Spleen (tissue), 11 donors: ENCODE data around the gene RNF111. TPM values are rescaled to one million over a fixed set of nuclear protein-coding genes. Genes with fewer than 3 reads are reported as not detected.

Source experiments
- DNase-seq: peaks from one replicate; pipeline ENCODE4 v3.0.0-alpha.2; 2020
- H3K27ac ChIP-seq, 8 donors: fragments of 200-600 bp; sonication (generic) in 7 of 8; 1 replicate in 4 of 8; 2 replicates in 4 of 8; pipeline versions ENCODE4 v1.5.0 to v1.8.0; 2016 to 2021; ENCODE audit warnings: inconsistent platforms in 4 of 8, mild to moderate bottlenecking in 4 of 8, moderate library complexity in 1 of 8
- H3K27me3 ChIP-seq, 7 donors: fragments of 200-600 bp; sonication (generic) in 6 of 7; replicated peaks in 1 of 7; 1 replicate in 4 of 7; 2 replicates in 3 of 7; pipeline versions ENCODE4 v1.5.0 to v1.8.0; 2016 to 2021; ENCODE audit warnings: inconsistent platforms in 3 of 7, mild to moderate bottlenecking in 1 of 7
- H3K36me3 ChIP-seq, 6 donors: fragments of 200-600 bp; sonication (generic) in 5 of 6; 1 replicate in 4 of 6; 2 replicates in 2 of 6; pipeline versions ENCODE4 v1.5.0 to v1.8.0; 2016 to 2021; ENCODE audit warnings: inconsistent platforms in 2 of 6
- H3K4me1 ChIP-seq, 6 donors: fragments of 200-600 bp; sonication (generic) in 5 of 6; 1 replicate in 3 of 6; 2 replicates in 3 of 6; pipeline versions ENCODE4 v1.5.0 to v1.8.0; 2016 to 2021; ENCODE audit warnings: inconsistent platforms in 3 of 6
- H3K4me3 ChIP-seq, 8 donors: fragments of 200-600 bp; sonication (generic) in 7 of 8; 1 replicate in 4 of 8; 2 replicates in 4 of 8; pipeline versions ENCODE4 v1.5.0 to v1.8.0; 2016 to 2021; ENCODE audit warnings: inconsistent platforms in 4 of 8, mild to moderate bottlenecking in 4 of 8, moderate library complexity in 2 of 8
- H3K9me3 ChIP-seq, 8 donors: fragments of 200-600 bp; sonication (generic) in 7 of 8; 1 replicate in 4 of 8; 2 replicates in 4 of 8; pipeline versions ENCODE4 v1.5.0 to v1.8.0; 2016 to 2021; ENCODE audit warnings: inconsistent platforms in 4 of 8
- CTCF ChIP-seq, 11 experiments: fragments of 200-600 bp in 7 of 11; fragments of 450-650 bp in 4 of 11; sonication (generic) in 4 of 11; IDR thresholded peaks in 8 of 11; conservative IDR thresholded peaks in 3 of 11; 1 replicate in 7 of 11; 2 replicates in 4 of 11; pipeline versions ENCODE4 v1.4.0 to v1.8.0; 2016 to 2021; ENCODE audit warnings: antibody characterized with exemption in 11 of 11, inconsistent platforms in 4 of 11, mild to moderate bottlenecking in 1 of 11
- POLR2A ChIP-seq, 3 donors: fragments of 450-650 bp; IDR thresholded peaks; one replicate each; pipeline ENCODE4 v1.5.1; 2017; ENCODE audit warnings: antibody characterized with exemption in 3 of 3, mild to moderate bottlenecking in 1 of 3
- POLR2AphosphoS5 ChIP-seq, 3 donors: sonication (generic); formaldehyde crosslinking; IDR thresholded peaks; one replicate each; pipeline ENCODE4 v1.5.1; 2017; ENCODE audit warnings: antibody characterized with exemption in 3 of 3
- WGBS, 5 donors: extraction: QIAGEN DNeasy Blood & Tissue Kit in 3 of 5; methylation state at CpG; one replicate each; pipeline versions ENCODE4 v1.1.5 to v1.1.7; 2013 to 2018; 5-methylcytosine and 5-hydroxymethylcytosine counted together
- intact Hi-C: fragments of 100-400 bp; cut with DNase I; formaldehyde crosslinking; loops from one replicate; pipeline ENCODE4 v1.15.0; 2023; ENCODE audit warnings: low total_unique reads
- polyA plus RNA-seq, 3 donors: library from polyadenylated mRNA; stranded (reverse); fragments of 200-250 nt; gene quantifications; one replicate each; pipeline ENCODE4 v1.2.1, GENCODE V29; 2013
- total RNA-seq, 7 donors: library from RNA; depleted of rRNA in 3 of 7; stranded (reverse); fragments of >200 nt in 3 of 7; fragmentation: NEBNext Ultra II Directional in 4 of 7; extraction: Animal tissue kit (Norgen Biotek cat#: 25700) in 4 of 7; gene quantifications; one replicate each; pipeline versions ENCODE4 v1.1.0 to v1.2.1, GENCODE V29; 2016 to 2021
- donor health status: healthy with polysubstance abuse.
- donor health status: DM: no; HTN: no; CAD: no; lungs with moderate emphysema.
- donor health status: DM: no; HTN: no; CAD: no.
- donor health status: Bipolar disorder and iron deficiency.
- donor health status: healthy.
- donor health status: DM: no; HTN: no; CAD: no.
- donor health status: DM: yes; HTN: yes; CAD: no.

RNF111 gene
- total and polyA plus RNA-seq, 10 donors: 10.5 to 68.2 (median 41.1) TPM

GRCh38 chr15:59002418-59002859 lies 15.0 kb downstream of the RNF111 start:
- 28 to 50% (median 46%) methylated on average over 2 of the region's 2 CpGs for WGBS, 5 donors
- intact Hi-C loops: no loop called here

GRCh38 chr15:59005579-59005978 lies 18.1 kb downstream of the RNF111 start:
- intact Hi-C loops: no loop called here
- WGBS, 5 donors: 83 to 89% (median 84%) methylated on average over 5 of the region's 5 CpGs
- Histone ChIP-seq H3K4me3 (no peak overlapping the region), H3K9me3 (no peaks in the 10 kb centered on the region), H3K27ac (no peak overlapping the region), H3K27me3 (no peaks in the 10 kb centered on the region), H3K36me3 (peaks cover 0 to 45% (median 5%) of the 10 kb centered on the region in 6 donors), H3K4me1 (peaks cover 0 to 65% (median 32%) of the 10 kb centered on the region in 6 donors)
- DNase-seq: no peak
- TF ChIP-seq CTCF (IDR thresholded peaks at IDR 0.05 in 8 of 11, conservative IDR thresholded peaks at IDR 0.05 in 3 of 11): no peak
- no peak for TF ChIP-seq POLR2A (IDR thresholded peaks at IDR 0.05)
- TF ChIP-seq POLR2AphosphoS5 (IDR thresholded peaks at IDR 0.05): no peak

More at GRCh38 chr15:59002418-59002859, 15.0 kb downstream of the RNF111 start:
- H3K4me1 ChIP-seq: peaks cover 0 to 87% (median 60%) of the 10 kb centered on the region in 6 donors
- H3K27me3 ChIP-seq: no peaks in the 10 kb centered on the region
- H3K36me3 ChIP-seq: peaks cover 0 to 32% (median 5%) of the 10 kb centered on the region in 6 donors
- H3K27ac ChIP-seq: peak overlapping the region in 7 of 8 donors; percentile 45 to 84 (median 81)
- no peak for DNase-seq
- H3K4me3 ChIP-seq: no peak overlapping the region
- TF ChIP-seq POLR2AphosphoS5 (IDR thresholded peaks at IDR 0.05) (no peak), CTCF (IDR thresholded peaks at IDR 0.05 in 8 of 11, conservative IDR thresholded peaks at IDR 0.05 in 3 of 11) (no peak), POLR2A (IDR thresholded peaks at IDR 0.05) (no peak)
- H3K9me3 ChIP-seq: no peaks in the 10 kb centered on the region

GRCh38 chr15:59008086-59008485 lies 20.6 kb downstream of the RNF111 start:
- no peak for DNase-seq
- intact Hi-C loops: no loop called here

More at GRCh38 chr15:59008086-59008485, 20.6 kb downstream of the RNF111 start:
- TF ChIP-seq POLR2A (IDR thresholded peaks at IDR 0.05): no peak
- no peak for TF ChIP-seq CTCF (IDR thresholded peaks at IDR 0.05 in 8 of 11, conservative IDR thresholded peaks at IDR 0.05 in 3 of 11)
- no peak for TF ChIP-seq POLR2AphosphoS5 (IDR thresholded peaks at IDR 0.05)
- 88 to 99% (median 94%) methylated on average over 6 of the region's 6 CpGs for WGBS, 5 donors
- Histone ChIP-seq H3K4me3 (no peak overlapping the region), H3K9me3 (no peaks in the 10 kb centered on the region), H3K4me1 (peaks cover 0 to 55% (median 10%) of the 10 kb centered on the region in 6 donors), H3K27ac (no peak overlapping the region), H3K27me3 (no peaks in the 10 kb centered on the region), H3K36me3 (peaks cover 0 to 45% (median 5%) of the 10 kb centered on the region in 6 donors)
